Thoracic aorta (tissue), 2 donors: Measurements from ENCODE around the gene MAML3. TPM values are rescaled to one million over a fixed set of nuclear protein-coding genes. Genes with fewer than 3 reads are reported as not detected.
A peak's percentile ranks its signal among the peaks of the same experiment; 100 is the strongest.

Source experiments
- ATAC-seq: fragments of 150-250 bp; one replicate; pipeline ENCODE4 v1.8.0; 2017; ENCODE audit warnings: low read depth; ENCODE audit not compliant: insufficient number of reproducible peaks, low FRiP score
- DNase-seq: peaks from one replicate; pipeline ENCODE4 v3.0.0-alpha.2; 2020; ENCODE audit warnings: low spot score
- H3K27ac ChIP-seq, 2 donors: fragments of 200-600 bp; sonication (generic); 1 replicate in 1 of 2; 2 replicates in 1 of 2; pipeline ENCODE4 v1.5.1; 2016; ENCODE audit warnings: mild to moderate bottlenecking in 2 of 2, moderate library complexity in 2 of 2
- H3K27me3 ChIP-seq: fragments of 200-600 bp; sonication (generic); replicated peaks from 2 replicates; pipeline ENCODE4 v1.6.0; 2016; ENCODE audit warnings: mild to moderate bottlenecking; ENCODE audit not compliant: insufficient read depth
- H3K36me3 ChIP-seq: fragments of 200-600 bp; sonication (generic); one replicate; pipeline ENCODE4 v1.5.1; 2016
- H3K4me1 ChIP-seq, 2 donors: fragments of 200-600 bp; sonication (generic); 1 replicate in 1 of 2; 2 replicates in 1 of 2; pipeline versions ENCODE4 v1.5.1 to v1.6.0; 2016; ENCODE audit warnings: low read depth in 2 of 2, mild to moderate bottlenecking in 1 of 2; ENCODE audit not compliant: control insufficient read depth in 1 of 2
- H3K4me3 ChIP-seq: fragments of 200-600 bp; sonication (generic); 2 replicates; pipeline ENCODE4 v1.5.1; 2016; ENCODE audit warnings: mild to moderate bottlenecking
- H3K9me3 ChIP-seq: fragments of 200-600 bp; sonication (generic); 2 replicates; pipeline ENCODE4 v1.5.1; 2016
- total RNA-seq, 2 donors: library from RNA; depleted of rRNA; stranded (reverse); fragments of >200 nt; gene quantifications; one replicate each; pipeline versions ENCODE4 v1.1.0 to v1.2.3, GENCODE V29; 2016
- TF ChIP-seq, protein P1 (sequence below): fragments of 200-600 bp; sonication (generic); IDR thresholded peaks from one replicate; pipeline ENCODE4 v1.5.1; 2019; ENCODE audit warnings: antibody characterized with exemption

The MAML3 gene
- total RNA-seq, 2 donors from 2014 or later: 7.3 to 14.1 TPM

GRCh38 chr4:140084385-140084784, 69.6 kb downstream of the MAML3 start:
- H3K36me3 ChIP-seq: no peaks in the 10 kb centered on the region
- no peak for ATAC-seq
- no peaks in the 10 kb centered on the region for H3K27me3 ChIP-seq
- no peaks in the 10 kb centered on the region for H3K9me3 ChIP-seq
- TF ChIP-seq, protein P1, sequence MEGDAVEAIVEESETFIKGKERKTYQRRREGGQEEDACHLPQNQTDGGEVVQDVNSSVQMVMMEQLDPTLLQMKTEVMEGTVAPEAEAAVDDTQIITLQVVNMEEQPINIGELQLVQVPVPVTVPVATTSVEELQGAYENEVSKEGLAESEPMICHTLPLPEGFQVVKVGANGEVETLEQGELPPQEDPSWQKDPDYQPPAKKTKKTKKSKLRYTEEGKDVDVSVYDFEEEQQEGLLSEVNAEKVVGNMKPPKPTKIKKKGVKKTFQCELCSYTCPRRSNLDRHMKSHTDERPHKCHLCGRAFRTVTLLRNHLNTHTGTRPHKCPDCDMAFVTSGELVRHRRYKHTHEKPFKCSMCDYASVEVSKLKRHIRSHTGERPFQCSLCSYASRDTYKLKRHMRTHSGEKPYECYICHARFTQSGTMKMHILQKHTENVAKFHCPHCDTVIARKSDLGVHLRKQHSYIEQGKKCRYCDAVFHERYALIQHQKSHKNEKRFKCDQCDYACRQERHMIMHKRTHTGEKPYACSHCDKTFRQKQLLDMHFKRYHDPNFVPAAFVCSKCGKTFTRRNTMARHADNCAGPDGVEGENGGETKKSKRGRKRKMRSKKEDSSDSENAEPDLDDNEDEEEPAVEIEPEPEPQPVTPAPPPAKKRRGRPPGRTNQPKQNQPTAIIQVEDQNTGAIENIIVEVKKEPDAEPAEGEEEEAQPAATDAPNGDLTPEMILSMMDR: no peak
- peaks cover 11 to 35% of the 10 kb centered on the region in 2 donors for H3K4me1 ChIP-seq
- DNase-seq: no peak
- peak overlapping the region; percentile 50 to 68 for H3K27ac ChIP-seq
- peak overlapping the region; percentile 17 for H3K4me3 ChIP-seq

DNA sequence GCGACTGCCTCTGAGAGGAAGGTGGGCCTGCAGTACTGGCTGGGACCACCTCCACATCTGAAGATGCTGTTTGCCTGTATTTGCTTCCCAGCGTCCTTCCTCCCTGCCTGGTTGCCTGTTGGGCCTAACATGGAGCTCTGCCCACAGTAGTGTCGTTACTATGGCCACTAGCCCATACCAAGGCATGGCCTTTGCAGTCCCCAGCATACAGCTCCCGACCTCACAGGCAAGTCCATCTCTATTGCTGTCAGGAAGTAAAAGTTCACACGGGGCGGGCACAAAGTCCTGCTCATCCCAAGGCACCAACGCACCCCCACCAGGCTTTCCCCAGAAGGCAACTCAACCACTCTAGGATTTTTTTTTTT, 71.6 kb downstream of the MAML3 start:
- no peaks in the 10 kb centered on the region for H3K27me3 ChIP-seq
- DNase-seq (no peak), ATAC-seq (no peak)
- no peaks in the 10 kb centered on the region for H3K36me3 ChIP-seq
- H3K4me3 ChIP-seq: no peak overlapping the region
- TF ChIP-seq, protein P1: no peak
- H3K27ac ChIP-seq: no peak overlapping the region
- H3K9me3 ChIP-seq: no peaks in the 10 kb centered on the region
- H3K4me1 ChIP-seq: peaks cover 11 to 35% of the 10 kb centered on the region in 2 donors

- no peak overlapping the region for H3K27ac ChIP-seq
- peaks cover 11 to 35% of the 10 kb centered on the region in 2 donors for H3K4me1 ChIP-seq
- ATAC-seq: no peak
- no peaks in the 10 kb centered on the region for H3K27me3 ChIP-seq
- H3K4me3 ChIP-seq: no peak overlapping the region
- H3K9me3 ChIP-seq: no peaks in the 10 kb centered on the region
- DNase-seq: no peak
- TF ChIP-seq, protein P1: no peak
- no peaks in the 10 kb centered on the region for H3K36me3 ChIP-seq
These were observed 72.2 kb downstream of the MAML3 start for GRCh38 chr4:140081641-140082390.

- TF ChIP-seq, protein P1: no peak
- Histone ChIP-seq H3K9me3 (no peaks in the 10 kb centered on the region), H3K36me3 (no peaks in the 10 kb centered on the region), H3K4me1 (peaks cover 11 to 29% of the 10 kb centered on the region in 2 donors), H3K27ac (no peak overlapping the region), H3K27me3 (no peaks in the 10 kb centered on the region), H3K4me3 (no peak overlapping the region)
- ATAC-seq (no peak), DNase-seq (no peak)
These were observed 73.1 kb downstream of the MAML3 start for GRCh38 chr4:140080883-140081282.

- Histone ChIP-seq H3K27ac (no peak overlapping the region), H3K4me1 (peaks cover 0 to 4% of the 10 kb centered on the region in 2 donors), H3K36me3 (no peaks in the 10 kb centered on the region), H3K9me3 (no peaks in the 10 kb centered on the region), H3K4me3 (no peak overlapping the region), H3K27me3 (no peaks in the 10 kb centered on the region)
- DNase-seq (no peak), ATAC-seq (no peak)
- TF ChIP-seq, protein P1: no peak
These were observed 75.6 kb downstream of the MAML3 start for GRCh38 chr4:140078366-140078765.
